ENCODE measurements around the gene LRRC45. TPM values are rescaled to one million over a fixed set of nuclear protein-coding genes. Genes with fewer than 3 reads are reported as not detected.

The LRRC45 gene
- total and polyA plus RNA-seq, 11 donors = 2.9 to 8.6 (median 5.6) TPM

GRCh38 chr17:82051776-82052637 is 28.9 kb downstream of the LRRC45 start, which contains the start of the genes GPS1 and RFNG:
Gene GPS1, plus strand, starts transcription at chr17:82051898. Its CDS starts 34 bp downstream, at chr17:82051932.
Gene RFNG, minus strand, starts transcription at chr17:82051811. Its CDS starts 45 bp downstream, at chr17:82051766.
- Histone ChIP-seq H3K27ac (peak within 1 kb of the TSS in 10 of 12 donors; percentile 38 to 72 (median 59)), H3K27me3 (no peaks in the 10 kb centered on the region), H3K36me3 (peaks cover 0 to 68% (median 36%) of the 10 kb centered on the region in 9 donors), H3K4me3 (peak within 1 kb of the TSS; percentile 63 to 96 (median 82)), H3K9me3 (no peaks in the 10 kb centered on the region), H3K4me1 (peaks cover 3 to 38% (median 24%) of the 10 kb centered on the region in 12 donors)
- no peak for TF ChIP-seq CTCF (IDR thresholded peaks at IDR 0.05)
- TF ChIP-seq POLR2A (IDR thresholded peaks at IDR 0.05) = peak; percentile 9 to 47
- intact Hi-C loops (cut with DNase I) = no loop called here
- 1 to 7% (median 1%) methylated on average over 5 to 94 of the region's 94 CpGs for WGBS, 4 donors
- ATAC-seq = peak in 3 of 4 donors; percentile 66 to 75 (median 70)
- DNase-seq = peak; percentile 79 to 90 (median 85)

- peak overlapping the region; percentile 63 to 96 (median 82) for H3K4me3 ChIP-seq
- ATAC-seq = no peak
- intact Hi-C loops (cut with DNase I) = no loop called here
- H3K4me1 ChIP-seq = peaks cover 3 to 38% (median 24%) of the 10 kb centered on the region in 12 donors
- no peaks in the 10 kb centered on the region for H3K9me3 ChIP-seq
- peaks cover 0 to 68% (median 43%) of the 10 kb centered on the region in 9 donors for H3K36me3 ChIP-seq
- peak overlapping the region in 5 of 12 donors; percentile 9 to 67 (median 58) for H3K27ac ChIP-seq
- H3K27me3 ChIP-seq = no peaks in the 10 kb centered on the region
- TF ChIP-seq POLR2A (IDR thresholded peaks at IDR 0.05) (no peak), CTCF (IDR thresholded peaks at IDR 0.05) (no peak)
- no peak for DNase-seq
- 15 to 27% (median 25%) methylated on average over 17 to 19 of the region's 19 CpGs for WGBS, 4 donors
Observed at GRCh38 chr17:82052638-82053059, 29.5 kb downstream of the LRRC45 start.

GRCh38 chr17:82053130-82053529 is 30.0 kb downstream of the LRRC45 start:
- no peak for TF ChIP-seq POLR2A (IDR thresholded peaks at IDR 0.05)
- TF ChIP-seq CTCF (IDR thresholded peaks at IDR 0.05) = no peak
- no peaks in the 10 kb centered on the region for H3K9me3 ChIP-seq
- ATAC-seq = no peak
- no peaks in the 10 kb centered on the region for H3K27me3 ChIP-seq
- H3K4me1 ChIP-seq = peaks cover 3 to 38% (median 24%) of the 10 kb centered on the region in 12 donors
- intact Hi-C loops (cut with DNase I) = no loop called here
- DNase-seq = peak in 2 of 5 donors; percentile 27 to 37
- no peak overlapping the region for H3K27ac ChIP-seq
- H3K36me3 ChIP-seq = peaks cover 0 to 68% (median 48%) of the 10 kb centered on the region in 9 donors
- 90 to 93% (median 90%) methylated on average over 8 to 19 of the region's 19 CpGs for WGBS, 4 donors
- peak overlapping the region in 7 of 12 donors; percentile 63 to 96 (median 82) for H3K4me3 ChIP-seq

Data from heart left ventricle (tissue), 16 donors.